Stimulated activated effector memory CD8-positive, alpha-beta T cell treated with anti-CD3 and anti-CD28 coated beads, Interleukin-12 subunit alpha, Interleukin-12 subunit beta, amount 100 ng/mL, for 72 hours (primary cell): Measurements from ENCODE around the gene VARS1.
"Not testable (repeated sequence)": the region's sequence is repeated elsewhere in the genome, so short reads cannot be mapped to it uniquely, and the experiment has no call there.

ENCODE experiments used
- ATAC-seq: fragments of 150-1000 bp; cut with Tn5 transposase; 2 replicates; pipeline ENCODE4 v1.10.0; 2021
- DNase-seq, 2 donors: peaks; one replicate each; pipeline ENCODE4 v3.0.0; 2021 to 2022; ENCODE audit warnings: low spot score in 2 of 2
- H3K27ac Mint-ChIP-seq: one replicate; pipeline ENCODE4 v1.8.0; 2022; ENCODE audit warnings: mild to moderate bottlenecking, mixed read lengths
- H3K36me3 Mint-ChIP-seq: one replicate; pipeline ENCODE4 v1.8.0; 2022; ENCODE audit warnings: mild to moderate bottlenecking, mixed read lengths
- H3K4me1 Mint-ChIP-seq: one replicate; pipeline ENCODE4 v1.8.0; 2022; ENCODE audit warnings: mixed read lengths
- H3K4me3 Mint-ChIP-seq: one replicate; pipeline ENCODE4 v1.8.0; 2022; ENCODE audit warnings: mild to moderate bottlenecking, mixed read lengths
- H3K9me3 Mint-ChIP-seq: one replicate; pipeline ENCODE4 v1.8.0; 2022; ENCODE audit warnings: mixed read lengths

The VARS1 gene

GRCh38 chr6:31827286-31828079 lies 31.9 kb upstream of the VARS1 start, which contains the start of gene HSPA1B:
HSPA1B (plus strand) TSS chr6:31827738; CDS start chr6:31827951, 213 bp downstream.
- H3K4me1 Mint-ChIP-seq: peaks cover 49% of the 10 kb centered on the region

GRCh38 chr6:31826793-31827285 lies 31.3 kb upstream of the VARS1 start:
- peaks cover 41% of the 10 kb centered on the region for H3K36me3 Mint-ChIP-seq
- peak overlapping the region; percentile 84 for H3K4me3 Mint-ChIP-seq
- peak overlapping the region; percentile 98 for H3K27ac Mint-ChIP-seq
- H3K9me3 Mint-ChIP-seq: no peaks in the 10 kb centered on the region
- ATAC-seq (peak; percentile 2), DNase-seq (no peak)
- peaks cover 55% of the 10 kb centered on the region for H3K4me1 Mint-ChIP-seq

More at GRCh38 chr6:31827286-31828079, 31.9 kb upstream of the VARS1 start, which contains the start of gene HSPA1B:
- ATAC-seq: peak; percentile 82
- Mint-ChIP-seq H3K36me3 (peaks cover 36% of the 10 kb centered on the region), H3K27ac (peak within 1 kb of the TSS; percentile 98), H3K9me3 (no peaks in the 10 kb centered on the region), H3K4me3 (peak within 1 kb of the TSS; percentile 84)
- peak; percentile 82 to 99 for DNase-seq

GRCh38 chr6:31825553-31825952 lies 30.0 kb upstream of the VARS1 start:
- peak overlapping the region; percentile 84 for H3K4me3 Mint-ChIP-seq
- H3K36me3 Mint-ChIP-seq: peaks cover 32% of the 10 kb centered on the region
- H3K4me1 Mint-ChIP-seq: peaks cover 60% of the 10 kb centered on the region
- no peaks in the 10 kb centered on the region for H3K9me3 Mint-ChIP-seq
- ATAC-seq (no peak), DNase-seq (no peak)
- peak overlapping the region; percentile 98 for H3K27ac Mint-ChIP-seq

GRCh38 chr6:31823592-31824196 lies 28.1 kb upstream of the VARS1 start:
- DNase-seq, H3K9me3 Mint-ChIP-seq, ATAC-seq: not testable (repeated sequence)
- H3K4me3 Mint-ChIP-seq: peak overlapping the region; percentile 79
- H3K4me1 Mint-ChIP-seq: peaks cover 59% of the 10 kb centered on the region
- H3K36me3 Mint-ChIP-seq: peaks cover 25% of the 10 kb centered on the region
- peak overlapping the region; percentile 15 for H3K27ac Mint-ChIP-seq

GRCh38 chr6:31822036-31822821 lies 26.7 kb upstream of the VARS1 start:
- peak overlapping the region; percentile 79 for H3K4me3 Mint-ChIP-seq
- H3K4me1 Mint-ChIP-seq: peaks cover 66% of the 10 kb centered on the region
- peaks cover 33% of the 10 kb centered on the region for H3K36me3 Mint-ChIP-seq
- ATAC-seq: peak; percentile 75
- peak overlapping the region; percentile 95 for H3K27ac Mint-ChIP-seq
- H3K9me3 Mint-ChIP-seq: no peaks in the 10 kb centered on the region
- DNase-seq: peak; percentile 44 to 88

GRCh38 chr6:31821301-31822035 lies 25.9 kb upstream of the VARS1 start:
- Mint-ChIP-seq H3K4me1 (peaks cover 59% of the 10 kb centered on the region), H3K9me3 (no peaks in the 10 kb centered on the region), H3K36me3 (peaks cover 26% of the 10 kb centered on the region), H3K27ac (peak overlapping the region; percentile 95), H3K4me3 (peak overlapping the region; percentile 79)
- ATAC-seq (peak; percentile 63), DNase-seq (peak; percentile 67 to 85)

GRCh38 chr6:31820399-31820798 lies 24.8 kb upstream of the VARS1 start:
- Mint-ChIP-seq H3K27ac (peak overlapping the region; percentile 65), H3K4me3 (peak overlapping the region; percentile 79), H3K4me1 (peaks cover 53% of the 10 kb centered on the region), H3K36me3 (peaks cover 28% of the 10 kb centered on the region)
- H3K9me3 Mint-ChIP-seq, DNase-seq, ATAC-seq: not testable (repeated sequence)

GRCh38 chr6:31819871-31820299 lies 24.3 kb upstream of the VARS1 start:
- Mint-ChIP-seq H3K27ac (peak overlapping the region; percentile 65), H3K36me3 (peaks cover 32% of the 10 kb centered on the region), H3K9me3 (no peaks in the 10 kb centered on the region), H3K4me3 (peak overlapping the region; percentile 79), H3K4me1 (peaks cover 53% of the 10 kb centered on the region)
- DNase-seq: no peak
- ATAC-seq: no peak

GRCh38 chr6:31817929-31818511 lies 22.5 kb upstream of the VARS1 start:
- Mint-ChIP-seq H3K4me1 (peaks cover 61% of the 10 kb centered on the region), H3K27ac (peak overlapping the region; percentile 85), H3K4me3 (peak overlapping the region; percentile 80), H3K36me3 (peaks cover 46% of the 10 kb centered on the region)
- not testable (repeated sequence) for H3K9me3 Mint-ChIP-seq, ATAC-seq, DNase-seq

- Mint-ChIP-seq H3K4me3 (peak overlapping the region; percentile 80), H3K36me3 (peaks cover 52% of the 10 kb centered on the region), H3K27ac (peak overlapping the region; percentile 85), H3K4me1 (peaks cover 61% of the 10 kb centered on the region)
- DNase-seq, H3K9me3 Mint-ChIP-seq: not testable (repeated sequence)
- ATAC-seq: peak; percentile 27
These were observed 21.8 kb upstream of the VARS1 start for GRCh38 chr6:31817133-31817928.

- peak within 1 kb of the TSS; percentile 98 for H3K27ac Mint-ChIP-seq
- H3K4me3 Mint-ChIP-seq: peak within 1 kb of the TSS; percentile 93
- ATAC-seq (peak; percentile 44), DNase-seq (peak; percentile 62 to 94)
- H3K9me3 Mint-ChIP-seq: no peaks in the 10 kb centered on the region
- H3K36me3 Mint-ChIP-seq: peaks cover 50% of the 10 kb centered on the region
- peaks cover 59% of the 10 kb centered on the region for H3K4me1 Mint-ChIP-seq
These were observed 19.7 kb upstream of the VARS1 start, which contains the start of the genes HSPA1A and HSPA1L for GRCh38 chr6:31815025-31815838. HSPA1A (plus strand) TSS chr6:31815543; CDS start chr6:31815757, 214 bp downstream. HSPA1L (minus strand) TSS chr6:31815283; CDS start chr6:31811972, 3,311 bp downstream.

GRCh38 chr6:31814677-31815024 lies 19.1 kb upstream of the VARS1 start:
- H3K9me3 Mint-ChIP-seq: no peaks in the 10 kb centered on the region
- H3K27ac Mint-ChIP-seq: peak overlapping the region; percentile 98
- peaks cover 53% of the 10 kb centered on the region for H3K4me1 Mint-ChIP-seq
- DNase-seq: peak in 1 of 2 donors; percentile 84
- ATAC-seq: peak; percentile 33
- peaks cover 53% of the 10 kb centered on the region for H3K36me3 Mint-ChIP-seq
- H3K4me3 Mint-ChIP-seq: peak overlapping the region; percentile 93

- Mint-ChIP-seq H3K4me3 (peak overlapping the region; percentile 93), H3K27ac (peak overlapping the region; percentile 98), H3K36me3 (peaks cover 47% of the 10 kb centered on the region), H3K4me1 (peaks cover 47% of the 10 kb centered on the region), H3K9me3 (no peaks in the 10 kb centered on the region)
- DNase-seq (no peak), ATAC-seq (no peak)
These were observed 17.9 kb upstream of the VARS1 start for GRCh38 chr6:31813465-31813849.
